GM12878 (cell line): ENCODE data around the gene SDK2. TPM values are rescaled to one million over a fixed set of nuclear protein-coding genes. Genes with fewer than 3 reads are reported as not detected.

Source experiments
- ATAC-seq: fragments of 200-7000 bp; cut with Tn5 transposase; 3 replicates; pipeline ENCODE4 v1.9.1; 2020; ENCODE audit warnings: mild to moderate bottlenecking, moderate library complexity
- BruUV-seq: library from RNA; stranded (reverse); fragments of 400-500 nt; replicated peaks from 2 replicates; lab custom pipeline; 2021; lab: Mats Ljungman, UMichigan
- CTCF ChIA-PET: fragments of 300-600 bp; sonication (Branson Sonifier 250); formaldehyde crosslinking; extraction: SDS; loops from one replicate; lab custom pipeline; 2021; ENCODE audit warnings: inconsistent platforms; lab: Yijun Ruan, JAX
- POLR2A ChIA-PET: fragments of 350-600 bp; formaldehyde crosslinking; extraction: SDS; loops from one replicate; lab custom pipeline; 2021; ENCODE audit warnings: inconsistent platforms; lab: Charles Lee
- RAD21 ChIA-PET: fragments of 300-600 bp; sonication (Branson Sonifier 250); formaldehyde crosslinking; loops from one replicate; lab custom pipeline; 2023; ENCODE audit warnings: antibody characterized with exemption; ENCODE audit not compliant: unreplicated experiment; lab: Charles Lee
- SMC1A ChIA-PET: fragments of 300-600 bp; sonication (Branson Sonifier 250); formaldehyde crosslinking; loops from one replicate; lab custom pipeline; 2023; ENCODE audit not compliant: unreplicated experiment, uncharacterized antibody; lab: Charles Lee
- DNase-seq: peaks from one replicate; pipeline ENCODE4 v3.0.0-alpha.2; 2011; ENCODE audit warnings: low read depth, low spot score
- FAIRE-seq: peaks from 3 replicates; lab custom pipeline; 2011; peaks lifted over from hg19 to GRCh38; lab: Jason Lieb, UNC
- H2AFZ ChIP-seq: 2 replicates; pipeline ENCODE4 v1.6.0; 2011; ENCODE audit warnings: low read depth, low read length, control low read depth; ENCODE audit not compliant: control insufficient read depth
- H3K27ac ChIP-seq: 2 replicates; pipeline ENCODE4 v1.5.1; 2011; ENCODE audit warnings: control low read depth; ENCODE audit not compliant: control insufficient read depth, insufficient read depth
- H3K27me3 ChIP-seq, 2 experiments: replicated peaks in 1 of 2; 2 replicates each; pipeline versions ENCODE4 v1.6.0 to v1.6.1; 2011; ENCODE audit warnings: low read length in 1 of 2; ENCODE audit not compliant: control insufficient read depth in 2 of 2, insufficient read depth in 2 of 2
- H3K36me3 ChIP-seq, 2 experiments: 2 replicates each; pipeline ENCODE4 v1.5.1; 2011; ENCODE audit warnings: low read length in 1 of 2; ENCODE audit not compliant: control insufficient read depth in 2 of 2, insufficient read depth in 2 of 2
- H3K4me1 ChIP-seq: 2 replicates; pipeline ENCODE4 v1.6.1; 2011; ENCODE audit warnings: mild to moderate bottlenecking, low read length, moderate library complexity, mixed read lengths; ENCODE audit not compliant: control insufficient read depth, insufficient read depth
- H3K4me2 ChIP-seq: 2 replicates; pipeline ENCODE4 v1.6.0; 2011; ENCODE audit warnings: control low read depth; ENCODE audit not compliant: control insufficient read depth, insufficient read depth
- H3K4me3 ChIP-seq: fragments of 200-600 bp; sonication (generic); 2 replicates; pipeline ENCODE4 v1.5.1; 2016
- H3K79me2 ChIP-seq: 2 replicates; pipeline ENCODE4 v1.6.0; 2011; ENCODE audit warnings: low read length; ENCODE audit not compliant: control insufficient read depth, insufficient read depth
- H3K9ac ChIP-seq: 2 replicates; pipeline ENCODE4 v1.8.0; 2011; ENCODE audit warnings: low read length, control low read depth, mixed read lengths; ENCODE audit not compliant: control insufficient read depth, insufficient read depth
- H3K9me3 ChIP-seq: replicated peaks from 3 replicates; pipeline ENCODE4 v1.5.1; 2011; ENCODE audit warnings: mild to moderate bottlenecking, low read length; ENCODE audit not compliant: control insufficient read depth, insufficient read depth
- H4K20me1 ChIP-seq: 2 replicates; pipeline ENCODE4 v1.6.0; 2011; ENCODE audit not compliant: control insufficient read depth, insufficient read depth
- BHLHE40 ChIP-seq, 2 experiments: fragments of 450-650 bp in 1 of 2; IDR thresholded peaks; 2 replicates each; pipeline ENCODE4 v1.6.1; 2011 to 2017; ENCODE audit warnings: low read depth in 2 of 2, borderline replicate concordance in 1 of 2, improper control_type of control experiment in 1 of 2, low read length in 1 of 2, mild to moderate bottlenecking in 1 of 2
- CHD1 ChIP-seq: IDR thresholded peaks from 2 replicates; pipeline ENCODE4 v1.6.1; 2012; ENCODE audit warnings: low read depth, low read length, improper control_type of control experiment
- CHD4 ChIP-seq: fragments of 200-600 bp; sonication (generic); IDR thresholded peaks from 2 replicates; pipeline ENCODE4 v1.6.1; 2016; ENCODE audit warnings: mild to moderate bottlenecking
- ELK1 ChIP-seq: IDR thresholded peaks from 2 replicates; pipeline ENCODE4 v1.6.1; 2012; ENCODE audit warnings: low read depth, low read length, improper control_type of control experiment
- GATAD2B ChIP-seq: fragments of 450-650 bp; conservative IDR thresholded peaks from 2 replicates; pipeline ENCODE4 v1.6.1; 2017; ENCODE audit warnings: low read depth, mild to moderate bottlenecking, moderate library complexity
- HDGF ChIP-seq: fragments of 450-650 bp; IDR thresholded peaks from 2 replicates; pipeline ENCODE4 v1.6.1; 2016; ENCODE audit warnings: antibody characterized with exemption
- NR2C2 ChIP-seq: IDR thresholded peaks from 2 replicates; pipeline ENCODE4 v1.6.1; 2011; ENCODE audit warnings: borderline replicate concordance, low read depth; ENCODE audit not compliant: control insufficient read depth, insufficient read length
- SP1 ChIP-seq: IDR thresholded peaks from one replicate; pipeline ENCODE4 v1.6.1; 2011; ENCODE audit warnings: low read depth, low read length
- SPI1 ChIP-seq: IDR thresholded peaks from 2 replicates; pipeline ENCODE4 v1.6.1; 2011; ENCODE audit warnings: low read depth, mild to moderate bottlenecking, low read length, moderate library complexity, borderline replicate concordance; ENCODE audit not compliant: insufficient read depth
- ZNF24 ChIP-seq: fragments of 450-650 bp; IDR thresholded peaks from 2 replicates; pipeline ENCODE4 v1.6.1; 2017; ENCODE audit warnings: antibody characterized with exemption, mild to moderate bottlenecking
- ZNF384 ChIP-seq: IDR thresholded peaks from 2 replicates; pipeline ENCODE4 v1.6.1; 2012; ENCODE audit warnings: low read depth, mild to moderate bottlenecking, low read length, improper control_type of control experiment, borderline replicate concordance
- WGBS: methylation state at CpG from one replicate; pipeline ENCODE4 v1.1.6; 2016; ENCODE audit warnings: low lambda C conversion rate; ENCODE audit not compliant: insufficient replicate concordance, insufficient coverage; ENCODE audit errors: missing lambda C conversion rate; 5-methylcytosine and 5-hydroxymethylcytosine counted together
- in situ Hi-C: fragments of 300-500 bp; cut with MboI; formaldehyde crosslinking; loops from 9 replicates; pipeline ENCODE4 v1.14.3; 2018; ENCODE audit warnings: mixed read lengths
- intact Hi-C: fragments of 100-400 bp; cut with micrococcal nuclease; formaldehyde crosslinking; loops from one replicate; pipeline ENCODE4 v1.14.2; 2022; ENCODE audit not compliant: unreplicated experiment
- polyA plus RNA-seq, 11 experiments: library from polyadenylated mRNA; depleted of rRNA in 4 of 11; unstranded in 6 of 11; stranded (reverse) in 5 of 11; fragments of >200 nt; fragmentation: Nextera tagmentation in 4 of 11; fragmentation: Illumina TruSeq in 1 of 11; extraction: Ambion mirVana in 4 of 11; extraction: Trizol in 1 of 11; gene quantifications; 1 replicate in 1 of 11; 2 replicates in 10 of 11; pipeline versions ENCODE4 v1.2.1 to v1.2.3, GENCODE V29; 2011 to 2016; ENCODE audit warnings: inconsistent platforms in 2 of 11, missing spikeins in 2 of 11, low read depth in 1 of 11
- total RNA-seq, 4 experiments: library from RNA; depleted of rRNA in 3 of 4; stranded (reverse); fragments of >200 nt in 3 of 4; fragmentation: Illumina TruSeq in 1 of 4; extraction: Trizol in 1 of 4; gene quantifications; 2 replicates each; pipeline versions ENCODE4 v1.2.1 to v1.2.3, GENCODE V29; 2013 to 2021
- TF ChIP-seq, protein P1 (sequence below): fragments of 450-650 bp; IDR thresholded peaks from 2 replicates; pipeline ENCODE4 v1.6.1; 2014; ENCODE audit warnings: mild to moderate bottlenecking
- TF ChIP-seq, protein P2 (sequence below): fragments of 450-650 bp; formaldehyde crosslinking; IDR thresholded peaks from 2 replicates; pipeline ENCODE4 v1.4.0; 2022; ENCODE audit warnings: mild to moderate bottlenecking, moderate library complexity
- TF ChIP-seq, protein P3 (sequence below): IDR thresholded peaks from 2 replicates; pipeline ENCODE4 v1.6.1; 2012; ENCODE audit warnings: mild to moderate bottlenecking, low read depth, low read length

SDK2 gene
- total and polyA plus RNA-seq, 10 of the 15 experiments (the other 5 are each of a cell fraction or from before 2014, with no cell fraction given): 0.03 to 0.08 (median 0.03) TPM; not detected in 7

- H2AFZ ChIP-seq: no peak overlapping the region
- FAIRE-seq (no peak), ATAC-seq (peak; percentile 13; the same call in 2 of the 3 replicates), DNase-seq (no peak)
- in situ Hi-C loops: no loop called here
- ChIA-PET RAD21 (interaction anchor here (0.6 to 3.9 kb wide), 3 partner anchors 21 to 81 kb away, joined by 3 to 13 read pairs (median 3); no protein-coding TSS in a partner anchor), POLR2A (interaction anchor here (1.3 kb wide), 1 partner anchor 72 kb away, joined by 3 read pairs; no protein-coding TSS in a partner anchor), SMC1A (interaction anchor here (1.3 to 13.2 kb wide), 3 partner anchors 24 to 111 kb away, joined by 3 to 261 read pairs (median 4); no protein-coding TSS in a partner anchor), CTCF (interaction anchor here (2.9 to 17.4 kb wide), 2 partner anchors 113 to 638 kb away, joined by 9 to 365 read pairs; no protein-coding TSS in a partner anchor)
- no peak overlapping the region for H3K4me3 ChIP-seq
- BruUV-seq: no TSS peak
- no peaks in the 10 kb centered on the region for H3K79me2 ChIP-seq
- intact Hi-C loops: no loop called here
- no peak overlapping the region for H3K27ac ChIP-seq
- no peaks in the 10 kb centered on the region for H3K36me3 ChIP-seq
- H3K4me2 ChIP-seq: no peak overlapping the region
- H3K9ac ChIP-seq: no peak overlapping the region
- H3K4me1 ChIP-seq: no peaks in the 10 kb centered on the region
- WGBS: 23% methylated on average over 8 of the region's 8 CpGs
- no peaks in the 10 kb centered on the region for H4K20me1 ChIP-seq
- H3K27me3 ChIP-seq: peaks cover 0 to 2% of the 10 kb centered on the region in 2 experiments; a peak in 2 of 4 replicates
- H3K9me3 ChIP-seq: no peaks in the 10 kb centered on the region
- no peak for TF ChIP-seq BHLHE40 (IDR thresholded peaks at IDR 0.05; ENCODE audit: borderline replicate concordance in 1 of 2, low read depth in 2 of 2, low read length in 1 of 2)
- TF ChIP-seq HDGF: no peak
- no peak for TF ChIP-seq SPI1
- TF ChIP-seq, protein P1, sequence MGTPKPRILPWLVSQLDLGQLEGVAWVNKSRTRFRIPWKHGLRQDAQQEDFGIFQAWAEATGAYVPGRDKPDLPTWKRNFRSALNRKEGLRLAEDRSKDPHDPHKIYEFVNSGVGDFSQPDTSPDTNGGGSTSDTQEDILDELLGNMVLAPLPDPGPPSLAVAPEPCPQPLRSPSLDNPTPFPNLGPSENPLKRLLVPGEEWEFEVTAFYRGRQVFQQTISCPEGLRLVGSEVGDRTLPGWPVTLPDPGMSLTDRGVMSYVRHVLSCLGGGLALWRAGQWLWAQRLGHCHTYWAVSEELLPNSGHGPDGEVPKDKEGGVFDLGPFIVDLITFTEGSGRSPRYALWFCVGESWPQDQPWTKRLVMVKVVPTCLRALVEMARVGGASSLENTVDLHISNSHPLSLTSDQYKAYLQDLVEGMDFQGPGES: no peak
- TF ChIP-seq, protein P2, sequence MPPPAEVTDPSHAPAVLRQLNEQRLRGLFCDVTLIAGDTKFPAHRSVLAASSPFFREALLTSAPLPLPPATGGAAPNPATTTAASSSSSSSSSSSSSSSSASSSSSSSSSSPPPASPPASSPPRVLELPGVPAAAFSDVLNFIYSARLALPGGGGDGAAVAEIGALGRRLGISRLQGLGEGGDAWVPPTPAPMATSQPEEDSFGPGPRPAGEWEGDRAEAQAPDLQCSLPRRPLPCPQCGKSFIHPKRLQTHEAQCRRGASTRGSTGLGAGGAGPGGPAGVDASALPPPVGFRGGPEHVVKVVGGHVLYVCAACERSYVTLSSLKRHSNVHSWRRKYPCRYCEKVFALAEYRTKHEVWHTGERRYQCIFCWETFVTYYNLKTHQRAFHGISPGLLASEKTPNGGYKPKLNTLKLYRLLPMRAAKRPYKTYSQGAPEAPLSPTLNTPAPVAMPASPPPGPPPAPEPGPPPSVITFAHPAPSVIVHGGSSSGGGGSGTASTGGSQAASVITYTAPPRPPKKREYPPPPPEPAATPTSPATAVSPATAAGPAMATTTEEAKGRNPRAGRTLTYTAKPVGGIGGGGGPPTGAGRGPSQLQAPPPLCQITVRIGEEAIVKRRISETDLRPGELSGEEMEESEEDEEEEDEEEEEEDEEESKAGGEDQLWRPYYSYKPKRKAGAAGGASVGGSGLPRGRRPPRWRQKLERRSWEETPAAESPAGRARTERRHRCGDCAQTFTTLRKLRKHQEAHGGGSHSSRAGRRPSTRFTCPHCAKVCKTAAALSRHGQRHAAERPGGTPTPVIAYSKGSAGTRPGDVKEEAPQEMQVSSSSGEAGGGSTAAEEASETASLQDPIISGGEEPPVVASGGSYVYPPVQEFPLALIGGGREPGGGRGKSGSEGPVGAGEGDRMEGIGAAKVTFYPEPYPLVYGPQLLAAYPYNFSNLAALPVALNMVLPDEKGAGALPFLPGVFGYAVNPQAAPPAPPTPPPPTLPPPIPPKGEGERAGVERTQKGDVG (CRISPR knock-in tag): no peak
- TF ChIP-seq GATAD2B: no peak
- no peak for TF ChIP-seq NR2C2
- TF ChIP-seq ZNF24: no peak
- TF ChIP-seq SP1: no peak
- TF ChIP-seq CHD1: no peak
- TF ChIP-seq, protein P3, sequence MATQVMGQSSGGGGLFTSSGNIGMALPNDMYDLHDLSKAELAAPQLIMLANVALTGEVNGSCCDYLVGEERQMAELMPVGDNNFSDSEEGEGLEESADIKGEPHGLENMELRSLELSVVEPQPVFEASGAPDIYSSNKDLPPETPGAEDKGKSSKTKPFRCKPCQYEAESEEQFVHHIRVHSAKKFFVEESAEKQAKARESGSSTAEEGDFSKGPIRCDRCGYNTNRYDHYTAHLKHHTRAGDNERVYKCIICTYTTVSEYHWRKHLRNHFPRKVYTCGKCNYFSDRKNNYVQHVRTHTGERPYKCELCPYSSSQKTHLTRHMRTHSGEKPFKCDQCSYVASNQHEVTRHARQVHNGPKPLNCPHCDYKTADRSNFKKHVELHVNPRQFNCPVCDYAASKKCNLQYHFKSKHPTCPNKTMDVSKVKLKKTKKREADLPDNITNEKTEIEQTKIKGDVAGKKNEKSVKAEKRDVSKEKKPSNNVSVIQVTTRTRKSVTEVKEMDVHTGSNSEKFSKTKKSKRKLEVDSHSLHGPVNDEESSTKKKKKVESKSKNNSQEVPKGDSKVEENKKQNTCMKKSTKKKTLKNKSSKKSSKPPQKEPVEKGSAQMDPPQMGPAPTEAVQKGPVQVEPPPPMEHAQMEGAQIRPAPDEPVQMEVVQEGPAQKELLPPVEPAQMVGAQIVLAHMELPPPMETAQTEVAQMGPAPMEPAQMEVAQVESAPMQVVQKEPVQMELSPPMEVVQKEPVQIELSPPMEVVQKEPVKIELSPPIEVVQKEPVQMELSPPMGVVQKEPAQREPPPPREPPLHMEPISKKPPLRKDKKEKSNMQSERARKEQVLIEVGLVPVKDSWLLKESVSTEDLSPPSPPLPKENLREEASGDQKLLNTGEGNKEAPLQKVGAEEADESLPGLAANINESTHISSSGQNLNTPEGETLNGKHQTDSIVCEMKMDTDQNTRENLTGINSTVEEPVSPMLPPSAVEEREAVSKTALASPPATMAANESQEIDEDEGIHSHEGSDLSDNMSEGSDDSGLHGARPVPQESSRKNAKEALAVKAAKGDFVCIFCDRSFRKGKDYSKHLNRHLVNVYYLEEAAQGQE: no peak
- TF ChIP-seq ZNF384: no peak
- TF ChIP-seq CHD4: no peak
- no peak for TF ChIP-seq ELK1
These were observed 280.6 kb downstream of the SDK2 start for GRCh38 chr17:73363442-73364154.
